ENCODE results near the gene UGT1A5. TPM values are rescaled to one million over a fixed set of nuclear protein-coding genes. Genes with fewer than 3 reads are reported as not detected.
A peak's percentile ranks its signal among the peaks of the same experiment; 100 is the strongest.
"Not testable (repeated sequence)": the region's sequence is repeated elsewhere in the genome, so short reads cannot be mapped to it uniquely, and the experiment has no call there.

Gene UGT1A5
- total RNA-seq, 1 donor from 2014 or later: not detected

DNA sequence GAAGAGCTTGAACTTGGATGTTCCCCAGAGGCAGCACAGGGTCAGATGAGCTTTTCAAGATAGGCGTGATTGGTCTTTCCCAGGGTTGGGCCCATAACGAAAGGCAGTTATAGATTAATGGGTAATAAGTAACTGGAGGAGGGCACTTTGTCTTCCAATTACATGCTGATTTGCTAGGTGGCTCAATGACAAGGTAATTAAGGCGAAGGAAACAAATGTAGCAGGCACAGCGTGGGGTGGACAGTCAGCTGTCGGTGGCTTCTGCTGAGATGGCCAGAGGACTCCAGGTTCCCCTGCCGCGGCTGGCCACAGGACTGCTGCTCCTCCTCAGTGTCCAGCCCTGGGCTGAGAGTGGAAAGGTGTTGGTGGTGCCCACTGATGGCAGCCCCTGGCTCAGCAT is 5.8 kb downstream of the UGT1A5 start, which contains the start of gene UGT1A4:
TSS of gene UGT1A4 (plus strand) at position 185 of the 400 bp plus-strand sequence. CDS start at position 270, 85 bp downstream.
- H3F3A ChIP-seq (ENCODE audit: low read depth): no peaks in the 10 kb centered on the region
- no peak within 1 kb of the TSS for H2AFZ ChIP-seq (replicated peaks)
- DNase-seq (ENCODE audit: low spot score): no peak
- no peaks in the 10 kb centered on the region for H3K36me3 ChIP-seq
- no peak within 1 kb of the TSS for H3K27ac ChIP-seq
- peaks cover 5% of the 10 kb centered on the region for H3K4me1 Mint-ChIP-seq
- H4K20me1 ChIP-seq (ENCODE audit: low read depth): no peaks in the 10 kb centered on the region
- peak within 1 kb of the TSS; percentile 36 for H3K27ac Mint-ChIP-seq
- no peak within 1 kb of the TSS for H3K4me3 Mint-ChIP-seq
- H3K27me3 Mint-ChIP-seq (ENCODE audit: insufficient read depth, low read depth): peaks cover 3% of the 10 kb centered on the region
- H3K36me3 Mint-ChIP-seq: no peaks in the 10 kb centered on the region
- H3K4me1 ChIP-seq: peaks cover 3% of the 10 kb centered on the region
- H3K4me2 ChIP-seq: no peak within 1 kb of the TSS
- H3K9me3 ChIP-seq (ENCODE audit: low read depth): no peaks in the 10 kb centered on the region
- H3K4me3 ChIP-seq: no peak within 1 kb of the TSS
- TF ChIP-seq EZH2 (IDR thresholded peaks at IDR 0.05): no peak
- TF ChIP-seq, protein P1, sequence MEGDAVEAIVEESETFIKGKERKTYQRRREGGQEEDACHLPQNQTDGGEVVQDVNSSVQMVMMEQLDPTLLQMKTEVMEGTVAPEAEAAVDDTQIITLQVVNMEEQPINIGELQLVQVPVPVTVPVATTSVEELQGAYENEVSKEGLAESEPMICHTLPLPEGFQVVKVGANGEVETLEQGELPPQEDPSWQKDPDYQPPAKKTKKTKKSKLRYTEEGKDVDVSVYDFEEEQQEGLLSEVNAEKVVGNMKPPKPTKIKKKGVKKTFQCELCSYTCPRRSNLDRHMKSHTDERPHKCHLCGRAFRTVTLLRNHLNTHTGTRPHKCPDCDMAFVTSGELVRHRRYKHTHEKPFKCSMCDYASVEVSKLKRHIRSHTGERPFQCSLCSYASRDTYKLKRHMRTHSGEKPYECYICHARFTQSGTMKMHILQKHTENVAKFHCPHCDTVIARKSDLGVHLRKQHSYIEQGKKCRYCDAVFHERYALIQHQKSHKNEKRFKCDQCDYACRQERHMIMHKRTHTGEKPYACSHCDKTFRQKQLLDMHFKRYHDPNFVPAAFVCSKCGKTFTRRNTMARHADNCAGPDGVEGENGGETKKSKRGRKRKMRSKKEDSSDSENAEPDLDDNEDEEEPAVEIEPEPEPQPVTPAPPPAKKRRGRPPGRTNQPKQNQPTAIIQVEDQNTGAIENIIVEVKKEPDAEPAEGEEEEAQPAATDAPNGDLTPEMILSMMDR (IDR thresholded peaks at IDR 0.05): no peak
- no peak for TF ChIP-seq EZH2phosphoT487 (IDR thresholded peaks at IDR 0.05)
- no peaks in the 10 kb centered on the region for H3K27me3 ChIP-seq
- no peaks in the 10 kb centered on the region for H3K79me2 ChIP-seq (ENCODE audit: low read depth)
- H3K9me3 Mint-ChIP-seq: peaks cover 13% of the 10 kb centered on the region
- H3K9ac ChIP-seq: no peak within 1 kb of the TSS

- Histone ChIP-seq H3K27ac (no peak within 1 kb of the TSS), H3K4me1 (no peaks in the 10 kb centered on the region), H3K79me2 (ENCODE audit: low read depth) (no peaks in the 10 kb centered on the region), H3K4me3 (no peak within 1 kb of the TSS), H3K9ac (no peak within 1 kb of the TSS), H3F3A (ENCODE audit: low read depth) (no peaks in the 10 kb centered on the region), H3K4me2 (no peak within 1 kb of the TSS), H3K9me3 (ENCODE audit: low read depth) (no peaks in the 10 kb centered on the region), H4K20me1 (ENCODE audit: low read depth) (no peaks in the 10 kb centered on the region), H2AFZ (replicated peaks) (no peak within 1 kb of the TSS), H3K36me3 (no peaks in the 10 kb centered on the region), H3K27me3 (no peaks in the 10 kb centered on the region)
- TF ChIP-seq, protein P1 (IDR thresholded peaks at IDR 0.05): no peak
- TF ChIP-seq EZH2 (IDR thresholded peaks at IDR 0.05) (no peak), EZH2phosphoT487 (IDR thresholded peaks at IDR 0.05) (no peak)
- H3K27ac Mint-ChIP-seq: no peak within 1 kb of the TSS
- no peak within 1 kb of the TSS for H3K4me3 Mint-ChIP-seq
- no peaks in the 10 kb centered on the region for H3K4me1 Mint-ChIP-seq
- DNase-seq (ENCODE audit: low spot score): no peak
- H3K27me3 Mint-ChIP-seq (ENCODE audit: insufficient read depth, low read depth): peaks cover 2% of the 10 kb centered on the region
- H3K9me3 Mint-ChIP-seq: peaks cover 2% of the 10 kb centered on the region
- no peaks in the 10 kb centered on the region for H3K36me3 Mint-ChIP-seq
These were observed 16.1 kb downstream of the UGT1A5 start, which contains the start of gene UGT1A3 for GRCh38 chr2:233728723-233729301. Gene UGT1A3 (plus strand): TSS chr2:233729042. CDS start chr2:233729127, 85 bp downstream.

DNA sequence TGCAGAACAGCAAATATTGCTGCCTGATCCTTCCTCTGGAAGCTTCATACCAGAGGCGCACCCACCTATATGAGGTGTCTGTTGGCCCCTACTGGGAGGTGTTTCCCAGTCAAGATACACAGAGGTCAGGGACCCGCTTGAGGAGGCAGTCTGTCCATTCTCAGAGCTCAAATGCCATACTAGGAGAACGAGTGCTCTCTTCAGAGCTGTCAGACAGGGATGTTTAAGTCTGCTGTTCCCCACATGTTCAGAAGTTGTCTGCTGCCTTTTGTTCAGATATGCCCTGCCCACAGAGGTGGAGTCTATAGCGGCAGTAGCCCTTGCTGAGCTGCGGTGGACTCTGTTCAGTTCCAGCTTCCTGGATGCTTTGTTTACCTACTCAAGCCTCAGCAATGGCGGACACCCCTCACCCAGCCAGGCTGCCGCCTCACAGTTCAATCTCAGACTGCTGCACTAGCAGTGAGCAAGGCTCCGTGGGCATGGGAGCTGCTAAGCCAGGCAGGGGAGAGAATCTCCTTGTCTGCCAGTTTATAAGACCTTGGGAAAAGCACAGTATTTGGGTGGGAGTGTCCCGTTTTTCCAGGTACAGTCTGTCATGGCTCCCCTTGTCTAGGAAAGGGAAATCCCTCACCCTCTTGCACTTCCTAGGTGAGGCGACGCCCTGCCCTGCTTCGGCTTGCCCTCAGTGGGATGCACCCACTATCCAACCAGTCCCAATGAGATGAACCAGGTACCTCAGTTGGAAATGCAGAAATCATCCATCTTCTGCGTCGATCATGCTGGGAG is 24.4 kb downstream of the UGT1A5 start:
- peak overlapping the region; percentile 63 for H2AFZ ChIP-seq (replicated peaks)
- H3K4me2 ChIP-seq; H3K27me3 Mint-ChIP-seq (ENCODE audit: insufficient read depth, low read depth); H3K4me3 ChIP-seq; H3F3A ChIP-seq (ENCODE audit: low read depth); H3K36me3 ChIP-seq; H3K27ac ChIP-seq; H3K9me3 ChIP-seq (ENCODE audit: low read depth); DNase-seq (ENCODE audit: low spot score); H3K9ac ChIP-seq; H3K79me2 ChIP-seq (ENCODE audit: low read depth); H4K20me1 ChIP-seq (ENCODE audit: low read depth); H3K36me3 Mint-ChIP-seq; H3K9me3 Mint-ChIP-seq; H3K27ac Mint-ChIP-seq; H3K4me1 ChIP-seq; H3K27me3 ChIP-seq; H3K4me3 Mint-ChIP-seq; H3K4me1 Mint-ChIP-seq: not testable (repeated sequence)

DNA sequence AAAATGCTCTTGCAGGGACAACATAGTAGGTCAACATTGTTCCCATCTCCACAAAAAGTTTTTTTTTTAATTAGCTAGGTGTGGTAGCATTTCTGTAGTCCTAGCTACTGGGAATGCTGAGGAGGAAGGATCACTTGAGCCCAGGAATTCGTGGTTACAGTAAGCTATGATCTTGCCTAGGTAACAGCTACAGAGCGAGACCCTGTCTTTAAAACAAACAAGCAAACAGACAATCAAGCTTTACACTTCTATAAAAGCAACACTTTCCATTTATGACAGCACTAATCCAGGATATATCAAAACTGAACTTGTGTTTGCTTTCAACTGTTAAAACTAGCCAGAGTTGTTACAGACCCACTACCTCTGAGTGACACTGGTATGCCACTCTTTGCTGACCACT is 28.2 kb downstream of the UGT1A5 start:
- Mint-ChIP-seq H3K36me3 (no peaks in the 10 kb centered on the region), H3K9me3 (peaks cover 4% of the 10 kb centered on the region), H3K4me3 (no peak overlapping the region), H3K4me1 (peaks cover 3% of the 10 kb centered on the region), H3K27ac (no peak overlapping the region), H3K27me3 (ENCODE audit: insufficient read depth, low read depth) (peaks cover 7% of the 10 kb centered on the region)
- Histone ChIP-seq H3F3A (ENCODE audit: low read depth) (no peaks in the 10 kb centered on the region), H4K20me1 (ENCODE audit: low read depth) (no peaks in the 10 kb centered on the region), H3K79me2 (ENCODE audit: low read depth) (no peaks in the 10 kb centered on the region), H3K4me1 (no peaks in the 10 kb centered on the region), H3K36me3 (no peaks in the 10 kb centered on the region), H3K9ac (no peak overlapping the region), H3K4me2 (no peak overlapping the region), H3K4me3 (no peak overlapping the region), H3K27ac (no peak overlapping the region), H2AFZ (replicated peaks) (no peak overlapping the region), H3K9me3 (ENCODE audit: low read depth) (no peaks in the 10 kb centered on the region), H3K27me3 (no peaks in the 10 kb centered on the region)
- no peak for TF ChIP-seq EZH2 (IDR thresholded peaks at IDR 0.05)
- TF ChIP-seq, protein P1 (IDR thresholded peaks at IDR 0.05): no peak
- no peak for TF ChIP-seq EZH2phosphoT487 (IDR thresholded peaks at IDR 0.05)
- DNase-seq (ENCODE audit: low spot score): no peak

All from neural progenitor cell (in vitro differentiated cells).